ENCODE measurements around the gene PRPH. TPM values are rescaled to one million over a fixed set of nuclear protein-coding genes. Genes with fewer than 3 reads are reported as not detected.
"Not testable (repeated sequence)": the region's sequence is repeated elsewhere in the genome, so short reads cannot be mapped to it uniquely, and the experiment has no call there.

The PRPH gene
- total RNA-seq, 1 donor from 2014 or later, result not detected

GRCh38 chr12:49304161-49304560 lies 9.2 kb downstream of the PRPH start:
- H3K4me1 ChIP-seq, result no peaks in the 10 kb centered on the region
- H3K36me3 ChIP-seq, result no peaks in the 10 kb centered on the region
- H3K9me3 ChIP-seq, result no peaks in the 10 kb centered on the region
- peaks cover 15% of the 10 kb centered on the region for H3K27me3 ChIP-seq
- H3K27ac ChIP-seq, result no peak overlapping the region
- ATAC-seq (no peak), DNase-seq (peak; percentile 18)
- no peak overlapping the region for H3K4me3 ChIP-seq
- intact Hi-C loops (cut with DNase I), result no loop called here
- TF ChIP-seq, protein P1, sequence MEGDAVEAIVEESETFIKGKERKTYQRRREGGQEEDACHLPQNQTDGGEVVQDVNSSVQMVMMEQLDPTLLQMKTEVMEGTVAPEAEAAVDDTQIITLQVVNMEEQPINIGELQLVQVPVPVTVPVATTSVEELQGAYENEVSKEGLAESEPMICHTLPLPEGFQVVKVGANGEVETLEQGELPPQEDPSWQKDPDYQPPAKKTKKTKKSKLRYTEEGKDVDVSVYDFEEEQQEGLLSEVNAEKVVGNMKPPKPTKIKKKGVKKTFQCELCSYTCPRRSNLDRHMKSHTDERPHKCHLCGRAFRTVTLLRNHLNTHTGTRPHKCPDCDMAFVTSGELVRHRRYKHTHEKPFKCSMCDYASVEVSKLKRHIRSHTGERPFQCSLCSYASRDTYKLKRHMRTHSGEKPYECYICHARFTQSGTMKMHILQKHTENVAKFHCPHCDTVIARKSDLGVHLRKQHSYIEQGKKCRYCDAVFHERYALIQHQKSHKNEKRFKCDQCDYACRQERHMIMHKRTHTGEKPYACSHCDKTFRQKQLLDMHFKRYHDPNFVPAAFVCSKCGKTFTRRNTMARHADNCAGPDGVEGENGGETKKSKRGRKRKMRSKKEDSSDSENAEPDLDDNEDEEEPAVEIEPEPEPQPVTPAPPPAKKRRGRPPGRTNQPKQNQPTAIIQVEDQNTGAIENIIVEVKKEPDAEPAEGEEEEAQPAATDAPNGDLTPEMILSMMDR (IDR thresholded peaks at IDR 0.05), result no peak

- TF ChIP-seq, protein P1 (IDR thresholded peaks at IDR 0.05), result no peak
- no peak for DNase-seq
Observed at GRCh38 chr12:49305762-49306510, 11.0 kb downstream of the PRPH start.

DNA sequence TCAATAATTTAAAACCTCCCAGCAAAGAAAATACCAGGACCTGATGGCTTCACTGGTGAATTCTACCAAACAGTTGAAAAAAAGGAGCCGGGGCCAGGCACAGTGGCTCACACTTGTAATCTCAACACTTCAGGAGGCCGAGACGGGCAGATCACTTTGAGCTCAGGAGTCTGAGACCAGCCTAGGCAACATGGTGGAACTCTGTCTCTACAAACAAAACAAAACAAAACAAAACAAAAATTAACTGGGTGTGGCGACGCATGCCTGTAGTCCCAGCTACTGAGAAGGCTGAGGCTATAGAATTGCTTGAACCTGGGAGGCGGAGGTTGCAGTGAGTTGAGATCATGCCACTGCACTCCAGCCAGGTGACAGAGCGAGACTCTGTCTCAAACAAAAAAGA lies 14.4 kb downstream of the PRPH start:
- TF ChIP-seq, protein P1 (IDR thresholded peaks at IDR 0.05), result no peak

More at GRCh38 chr12:49305762-49306510, 11.0 kb downstream of the PRPH start:
- ATAC-seq, result no peak
- Histone ChIP-seq H3K9me3 (no peaks in the 10 kb centered on the region), H3K4me1 (no peaks in the 10 kb centered on the region), H3K27me3 (peaks cover 14% of the 10 kb centered on the region), H3K27ac (no peak overlapping the region), H3K36me3 (no peaks in the 10 kb centered on the region), H3K4me3 (no peak overlapping the region)
- intact Hi-C loops (cut with DNase I), result no loop called here

DNA sequence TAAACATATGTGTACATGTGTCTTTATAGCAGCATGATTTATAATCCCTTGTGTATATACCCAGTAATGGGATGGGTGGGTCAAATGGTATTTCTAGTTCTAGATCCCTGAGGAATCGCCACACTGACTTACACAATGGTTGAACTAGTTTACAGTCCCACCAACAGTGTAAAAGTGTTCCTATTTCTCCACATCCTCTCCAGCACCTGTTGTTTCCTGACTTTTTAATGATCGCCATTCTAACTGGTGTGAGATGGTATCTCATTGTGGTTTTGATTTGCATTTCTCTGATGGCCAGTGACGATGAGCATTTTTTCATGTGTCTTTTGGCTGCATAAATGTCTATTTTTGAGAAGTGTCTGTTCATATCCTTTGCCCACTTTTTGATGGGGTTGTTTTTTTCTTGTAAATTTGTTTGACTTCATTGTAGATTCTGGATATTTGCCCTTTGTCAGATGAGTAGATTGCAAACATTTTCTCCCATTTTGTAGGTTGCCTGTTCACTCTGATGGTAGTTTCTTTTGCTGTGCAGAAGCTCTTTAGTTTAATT lies 15.6 kb downstream of the PRPH start:
- H3K36me3 ChIP-seq; H3K27ac ChIP-seq; intact Hi-C loops (cut with DNase I); H3K4me1 ChIP-seq; DNase-seq; ATAC-seq; H3K4me3 ChIP-seq; H3K9me3 ChIP-seq: not testable (repeated sequence)
- peaks cover 20% of the 10 kb centered on the region for H3K27me3 ChIP-seq

More for the DNA sequence above, 14.4 kb downstream of the PRPH start:
- Histone ChIP-seq H3K27ac (no peak overlapping the region), H3K4me3 (no peak overlapping the region), H3K9me3 (no peaks in the 10 kb centered on the region), H3K27me3 (peaks cover 20% of the 10 kb centered on the region), H3K36me3 (no peaks in the 10 kb centered on the region), H3K4me1 (no peaks in the 10 kb centered on the region)
- intact Hi-C loops (cut with DNase I), result no loop called here
- no peak for ATAC-seq
- peak; percentile 17 for DNase-seq

GRCh38 chr12:49314811-49315210 lies 19.9 kb downstream of the PRPH start:
- H3K9me3 ChIP-seq, result no peaks in the 10 kb centered on the region
- H3K27ac ChIP-seq, result no peak overlapping the region
- TF ChIP-seq, protein P1 (IDR thresholded peaks at IDR 0.05), result no peak
- H3K27me3 ChIP-seq, result peaks cover 6% of the 10 kb centered on the region
- intact Hi-C loops (cut with DNase I), result no loop called here
- no peaks in the 10 kb centered on the region for H3K36me3 ChIP-seq
- H3K4me3 ChIP-seq, result no peak overlapping the region
- ATAC-seq, result no peak
- DNase-seq, result peak; percentile 3
- H3K4me1 ChIP-seq, result no peaks in the 10 kb centered on the region

- H3K27ac ChIP-seq; H3K4me1 ChIP-seq; H3K9me3 ChIP-seq; intact Hi-C loops (cut with DNase I); H3K4me3 ChIP-seq; ATAC-seq; H3K27me3 ChIP-seq; H3K36me3 ChIP-seq: not testable (repeated sequence)
- peak; percentile 13 for DNase-seq
Observed at GRCh38 chr12:49317118-49317517, 22.2 kb downstream of the PRPH start.

- H3K27me3 ChIP-seq; H3K9me3 ChIP-seq; DNase-seq; H3K27ac ChIP-seq; intact Hi-C loops (cut with DNase I); H3K4me3 ChIP-seq; ATAC-seq; H3K36me3 ChIP-seq: not testable (repeated sequence)
- H3K4me1 ChIP-seq, result peaks cover 11% of the 10 kb centered on the region
Observed at GRCh38 chr12:49320411-49321103, 25.6 kb downstream of the PRPH start.
